Activated CD8-positive, alpha-beta T cell treated with anti-CD3 and anti-CD28 coated beads for 36 hours (primary cell): Measurements from ENCODE around the gene CD46. TPM values are rescaled to one million over a fixed set of nuclear protein-coding genes. Genes with fewer than 3 reads are reported as not detected.
A peak's percentile ranks its signal among the peaks of the same experiment; 100 is the strongest.

Source experiments
- ATAC-seq: fragments of 200-7000 bp; cut with Tn5 transposase; one replicate; pipeline ENCODE4 v1.10.0; 2021; ENCODE audit warnings: mild to moderate bottlenecking, moderate library complexity
- CTCF ChIA-PET: fragments of 350-600 bp; sonication (Branson Sonifier 250); formaldehyde crosslinking; loops from one replicate; lab custom pipeline; 2021; ENCODE audit warnings: antibody characterized with exemption; lab: Charles Lee
- POLR2A ChIA-PET: fragments of 350-600 bp; sonication (Branson Sonifier 250); formaldehyde crosslinking; loops from one replicate; lab custom pipeline; 2021; ENCODE audit warnings: antibody characterized with exemption; lab: Charles Lee
- DNase-seq: peaks from one replicate; pipeline ENCODE4 v3.0.0-alpha.2; 2020
- H3K27ac Mint-ChIP-seq: one replicate; pipeline ENCODE4 v1.8.0; 2021; ENCODE audit warnings: mild to moderate bottlenecking, mixed read lengths
- H3K27me3 Mint-ChIP-seq: one replicate; pipeline ENCODE4 v1.8.0; 2021; ENCODE audit warnings: mixed read lengths
- H3K36me3 Mint-ChIP-seq: one replicate; pipeline ENCODE4 v1.8.0; 2021; ENCODE audit warnings: low read depth, mixed read lengths
- H3K4me1 Mint-ChIP-seq: one replicate; pipeline ENCODE4 v1.8.0; 2021; ENCODE audit warnings: low read depth, mixed read lengths
- H3K4me3 Mint-ChIP-seq: one replicate; pipeline ENCODE4 v1.8.0; 2021; ENCODE audit warnings: mild to moderate bottlenecking, moderate library complexity, mixed read lengths
- H3K9me3 Mint-ChIP-seq: one replicate; pipeline ENCODE4 v1.8.0; 2021; ENCODE audit warnings: mixed read lengths
- CTCF ChIP-seq: fragments of 200-600 bp; IDR thresholded peaks from one replicate; pipeline ENCODE4 v1.8.0; 2022; ENCODE audit warnings: antibody characterized with exemption, mild to moderate bottlenecking
- intact Hi-C: fragments of 100-400 bp; cut with micrococcal nuclease; formaldehyde crosslinking; loops from one replicate; pipeline ENCODE4 v1.10.0; 2022
- total RNA-seq, 2 experiments: library from RNA; stranded (reverse); gene quantifications; one replicate each; pipeline ENCODE4 v1.2.3, GENCODE V29; 2021

CD46 gene
- total RNA-seq, 2 experiments from 2014 or later = 77.7 to 84.3 TPM

GRCh38 chr1:207817778-207818751 is 66.2 kb downstream of the CD46 start:
- no peak for TF ChIP-seq CTCF
- no peak overlapping the region for H3K27ac Mint-ChIP-seq
- no peaks in the 10 kb centered on the region for H3K9me3 Mint-ChIP-seq
- CTCF ChIA-PET = interaction anchor here (0.9 to 2.5 kb wide), 5 partner anchors 16 to 145 kb away, joined by 3 to 13 read pairs (median 3); no protein-coding TSS in a partner anchor
- no peaks in the 10 kb centered on the region for H3K27me3 Mint-ChIP-seq
- peaks cover 40% of the 10 kb centered on the region for H3K36me3 Mint-ChIP-seq
- POLR2A ChIA-PET = no interaction called here
- intact Hi-C loops = no loop called here
- H3K4me1 Mint-ChIP-seq = peaks cover 58% of the 10 kb centered on the region
- no peak overlapping the region for H3K4me3 Mint-ChIP-seq
- ATAC-seq (no peak), DNase-seq (no peak)

GRCh38 chr1:207818971-207819451 is 67.2 kb downstream of the CD46 start:
- POLR2A ChIA-PET = interaction anchor here (1.0 to 1.9 kb wide), 4 partner anchors 24 to 90 kb away, joined by 3 to 7 read pairs (median 3); no protein-coding TSS in a partner anchor
- ATAC-seq (no peak), DNase-seq (no peak)
- no peak for TF ChIP-seq CTCF
- H3K36me3 Mint-ChIP-seq = peaks cover 41% of the 10 kb centered on the region
- H3K27ac Mint-ChIP-seq = no peak overlapping the region
- CTCF ChIA-PET = interaction anchor here (1.1 to 2.5 kb wide), 6 partner anchors 9 to 66 kb away, joined by 3 to 13 read pairs (median 4); no protein-coding TSS in a partner anchor
- H3K27me3 Mint-ChIP-seq = no peaks in the 10 kb centered on the region
- intact Hi-C loops = no loop called here
- H3K9me3 Mint-ChIP-seq = no peaks in the 10 kb centered on the region
- H3K4me1 Mint-ChIP-seq = peaks cover 64% of the 10 kb centered on the region
- H3K4me3 Mint-ChIP-seq = no peak overlapping the region

- Mint-ChIP-seq H3K27me3 (no peaks in the 10 kb centered on the region), H3K36me3 (peaks cover 31% of the 10 kb centered on the region), H3K27ac (no peak overlapping the region), H3K4me1 (peaks cover 70% of the 10 kb centered on the region), H3K4me3 (no peak overlapping the region), H3K9me3 (no peaks in the 10 kb centered on the region)
- ATAC-seq = no peak
- DNase-seq = no peak
- intact Hi-C loops = no loop called here
- ChIA-PET CTCF (interaction anchor here (0.6 to 1.5 kb wide), 5 partner anchors 7 to 146 kb away, joined by 3 read pairs; no protein-coding TSS in a partner anchor), POLR2A (interaction anchor here (0.7 to 1.9 kb wide), 3 partner anchors 9 to 53 kb away, joined by 3 to 7 read pairs (median 3); no protein-coding TSS in a partner anchor)
- TF ChIP-seq CTCF = no peak
Measured at GRCh38 chr1:207820568-207821463, 69.0 kb downstream of the CD46 start.

- DNase-seq = no peak
- TF ChIP-seq CTCF = no peak
- Mint-ChIP-seq H3K36me3 (peaks cover 29% of the 10 kb centered on the region), H3K27me3 (no peaks in the 10 kb centered on the region), H3K9me3 (no peaks in the 10 kb centered on the region), H3K4me3 (no peak overlapping the region), H3K4me1 (peaks cover 70% of the 10 kb centered on the region), H3K27ac (peak overlapping the region; percentile 44)
- no peak for ATAC-seq
- ChIA-PET POLR2A (interaction anchor here (0.7 to 1.6 kb wide), 2 partner anchors 10 to 52 kb away, joined by 3 to 8 read pairs; no protein-coding TSS in a partner anchor), CTCF (interaction anchor here (1.3 to 1.5 kb wide), 3 partner anchors 8 to 24 kb away, joined by 3 to 4 read pairs (median 3); no protein-coding TSS in a partner anchor)
- intact Hi-C loops = no loop called here
Measured at GRCh38 chr1:207821464-207822045, 69.7 kb downstream of the CD46 start.
